HuH-7 (cell line): ENCODE data around the gene TCEANC.

Experiments used
- DNase-seq: peaks from one replicate; pipeline ENCODE4 v3.0.0; 2011; ENCODE audit warnings: low spot score

The TCEANC gene

GRCh38 chrX:13692771-13693231 is 39.9 kb downstream of the TCEANC start:
- DNase-seq = no peak

- no peak for DNase-seq
These were observed 40.5 kb downstream of the TCEANC start for GRCh38 chrX:13693341-13693961.

GRCh38 chrX:13694359-13694758 is 41.4 kb downstream of the TCEANC start:
- no peak for DNase-seq

GRCh38 chrX:13694983-13695382 is 42.0 kb downstream of the TCEANC start:
- no peak for DNase-seq

- DNase-seq = no peak
These were observed 42.7 kb downstream of the TCEANC start for GRCh38 chrX:13695601-13696115.

- no peak for DNase-seq
These were observed 44.5 kb downstream of the TCEANC start for GRCh38 chrX:13697455-13697854.

GRCh38 chrX:13697976-13698375 is 45.0 kb downstream of the TCEANC start:
- DNase-seq = no peak

- DNase-seq = no peak
These were observed 45.5 kb downstream of the TCEANC start for GRCh38 chrX:13698432-13698831.

- no peak for DNase-seq
These were observed 46.4 kb downstream of the TCEANC start for GRCh38 chrX:13699183-13699826.

GRCh38 chrX:13700380-13700779 is 47.4 kb downstream of the TCEANC start:
- DNase-seq = no peak

GRCh38 chrX:13702111-13702789 is 49.3 kb downstream of the TCEANC start:
- DNase-seq = no peak

GRCh38 chrX:13703135-13703534 is 50.2 kb downstream of the TCEANC start:
- DNase-seq = no peak

- no peak for DNase-seq
These were observed 50.6 kb downstream of the TCEANC start for GRCh38 chrX:13703589-13703988.

- no peak for DNase-seq
These were observed 58.2 kb downstream of the TCEANC start for GRCh38 chrX:13711141-13711540.
